Transverse colon (tissue), 3 donors: ENCODE measurements around the gene LCP1.

ENCODE experiments used
- CTCF ChIP-seq, 5 experiments: fragments of 200-600 bp in 3 of 5; fragments of 450-650 bp in 2 of 5; sonication (generic) in 3 of 5; IDR thresholded peaks; 1 replicate in 2 of 5; 2 replicates in 3 of 5; pipeline ENCODE4 v1.5.1; 2016 to 2017; ENCODE audit warnings: antibody characterized with exemption in 5 of 5, inconsistent platforms in 3 of 5, mild to moderate bottlenecking in 2 of 5, moderate library complexity in 1 of 5
- EP300 ChIP-seq: sonication (generic); formaldehyde crosslinking; IDR thresholded peaks from one replicate; pipeline ENCODE4 v1.6.1; 2017; ENCODE audit warnings: antibody characterized with exemption, low read depth
- POLR2A ChIP-seq: fragments of 450-650 bp; IDR thresholded peaks from one replicate; pipeline ENCODE4 v1.6.1; 2016; ENCODE audit warnings: antibody characterized with exemption, mild to moderate bottlenecking, moderate library complexity

GRCh38 chr13:46097015-46097414 is 85.0 kb downstream of the LCP1 start:
- TF ChIP-seq CTCF (IDR thresholded peaks at IDR 0.05) (no peak), POLR2A (no peak), EP300 (no peak)
